Measurements from ENCODE around the gene TET3.

The TET3 gene

DNA sequence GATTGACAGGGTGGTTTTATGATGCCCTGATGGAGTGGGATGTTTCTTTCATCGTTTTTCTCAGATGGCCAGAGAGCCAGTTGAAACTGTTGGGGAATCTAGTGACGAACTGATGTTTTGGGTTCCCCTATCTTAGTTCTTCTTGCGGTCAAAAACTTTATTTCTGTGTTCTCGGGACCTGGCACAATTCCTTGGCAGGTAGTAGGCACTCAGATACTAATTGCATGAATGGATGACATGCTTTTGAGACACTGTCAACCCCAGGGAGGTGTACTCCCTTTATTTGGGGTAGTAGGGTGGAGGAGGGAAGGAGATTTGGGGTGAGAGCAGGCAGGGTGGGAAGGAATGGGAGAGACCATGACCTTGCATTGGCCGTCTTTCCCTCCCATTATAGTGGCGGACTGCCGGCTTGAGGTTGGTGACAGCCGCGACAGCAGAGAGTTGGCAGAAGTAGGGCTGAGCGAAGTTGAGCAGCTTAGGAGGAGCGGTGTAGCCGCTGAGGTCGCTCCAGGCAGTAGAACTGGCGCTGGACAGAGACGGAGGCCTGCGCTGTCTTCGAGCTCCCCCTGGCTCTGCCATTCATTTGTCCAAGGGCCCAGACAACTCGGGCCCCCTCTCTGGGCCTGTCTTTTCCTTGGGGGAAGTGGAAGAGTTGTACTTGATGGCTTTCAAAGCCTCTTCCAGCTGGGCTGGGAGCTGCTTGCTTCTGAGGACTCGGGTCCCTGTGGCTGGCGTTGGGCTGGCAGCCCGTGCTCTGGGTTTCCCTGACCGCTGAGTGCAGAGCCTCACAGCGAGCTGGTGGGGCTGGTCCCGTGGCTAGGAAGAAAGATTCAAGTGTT lies 2.6 kb downstream of the TET3 start:
- DNase-seq (ENCODE audit: low spot score) = no peak

GRCh38 chr2:73987948-73988700 lies 3.4 kb downstream of the TET3 start:
- DNase-seq (ENCODE audit: low spot score) = no peak

GRCh38 chr2:73989972-73990371 lies 5.3 kb downstream of the TET3 start:
- DNase-seq (ENCODE audit: low spot score) = no peak

DNA sequence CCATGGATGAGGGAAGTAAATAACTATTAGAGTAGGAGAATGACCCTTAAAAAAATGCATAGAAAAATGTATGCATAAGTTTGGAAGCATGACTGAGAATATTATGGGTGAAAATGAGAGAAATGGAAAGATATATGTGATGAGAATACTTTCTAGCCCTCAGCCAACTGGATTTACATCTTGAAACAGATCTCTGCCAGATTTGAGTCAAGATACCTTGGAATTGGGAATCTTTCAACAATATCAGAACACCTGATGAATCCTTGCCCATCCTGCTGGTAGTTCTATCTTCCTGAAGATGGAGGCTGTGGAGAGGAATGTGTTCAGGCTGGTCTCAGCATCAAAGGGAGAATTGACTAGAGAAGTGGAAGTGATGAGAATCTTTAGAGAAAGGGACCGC lies 5.8 kb downstream of the TET3 start:
- no peak for DNase-seq (ENCODE audit: low spot score)

DNA sequence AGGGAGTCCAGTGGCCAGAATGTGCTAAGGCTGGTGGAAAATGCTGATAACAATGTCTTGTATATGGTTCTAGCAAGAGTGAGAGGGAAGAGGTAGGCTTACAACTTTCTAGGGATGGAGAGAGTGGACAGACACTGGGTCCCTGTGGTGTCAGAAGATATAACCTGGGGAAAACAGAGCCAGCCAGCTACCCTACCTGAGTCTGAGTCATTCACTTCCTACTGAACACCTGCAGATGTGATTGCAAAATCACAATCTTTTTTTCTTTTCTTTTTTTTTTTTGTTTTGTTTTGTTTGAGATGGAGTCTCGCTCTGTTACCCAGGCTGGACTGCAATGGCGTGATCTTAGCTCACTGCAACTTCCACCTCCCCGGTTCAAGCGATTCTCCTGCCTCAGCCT lies 7.3 kb downstream of the TET3 start:
- no peak for DNase-seq (ENCODE audit: low spot score)

DNA sequence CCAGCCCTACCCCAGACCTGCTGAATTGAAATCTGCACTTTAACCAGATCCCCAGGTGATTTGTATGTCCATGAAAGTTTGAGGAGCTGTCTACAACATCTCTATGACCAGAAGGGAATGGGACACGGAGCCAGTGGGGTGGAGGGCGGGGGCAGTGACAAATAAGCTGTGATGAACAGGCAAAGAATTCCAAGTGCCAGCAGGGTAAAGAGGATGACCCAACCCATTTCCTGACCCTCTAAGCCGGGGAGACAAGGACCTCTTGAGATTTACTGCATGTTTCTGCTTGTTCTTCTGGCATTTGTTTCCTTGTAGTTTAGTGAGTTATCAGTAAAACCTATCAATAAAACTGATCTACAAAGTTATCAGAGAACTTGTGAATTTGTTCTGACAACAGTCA lies 8.7 kb downstream of the TET3 start:
- DNase-seq (ENCODE audit: low spot score) = peak; percentile 53

GRCh38 chr2:73993778-73994177 lies 9.1 kb downstream of the TET3 start:
- no peak for DNase-seq (ENCODE audit: low spot score)

DNA sequence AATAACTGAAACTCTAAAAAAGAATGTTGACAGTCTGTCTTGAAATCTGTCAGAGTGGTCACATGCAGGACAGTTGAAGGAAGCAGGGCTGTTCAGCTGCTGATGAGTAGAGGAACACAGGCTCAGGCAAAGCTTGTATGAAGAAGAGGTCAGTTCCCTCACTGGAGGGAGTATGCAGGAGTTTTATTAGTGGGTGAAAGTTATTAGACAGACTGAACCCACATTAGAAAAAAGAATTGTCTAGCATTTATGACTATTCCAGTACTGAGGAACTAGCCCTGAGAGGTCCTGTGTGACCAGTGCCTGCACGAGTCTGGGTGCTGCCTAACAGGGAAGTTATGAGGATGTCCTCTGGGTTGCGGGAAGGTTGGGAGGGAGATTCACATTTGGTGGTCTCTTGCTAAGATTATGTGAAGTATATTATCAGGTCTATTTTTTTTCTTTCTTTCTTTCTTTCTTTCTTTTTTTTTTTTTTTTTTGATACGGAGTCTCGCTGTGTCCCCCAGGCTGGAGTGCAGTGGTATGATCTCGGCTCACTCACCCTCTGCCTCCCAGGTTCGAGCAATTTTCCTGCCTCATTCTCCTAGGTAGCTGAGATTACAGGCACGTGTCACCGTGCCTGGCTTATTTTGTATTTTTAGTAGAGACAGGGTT lies 9.6 kb downstream of the TET3 start:
- DNase-seq (ENCODE audit: low spot score) = no peak

DNA sequence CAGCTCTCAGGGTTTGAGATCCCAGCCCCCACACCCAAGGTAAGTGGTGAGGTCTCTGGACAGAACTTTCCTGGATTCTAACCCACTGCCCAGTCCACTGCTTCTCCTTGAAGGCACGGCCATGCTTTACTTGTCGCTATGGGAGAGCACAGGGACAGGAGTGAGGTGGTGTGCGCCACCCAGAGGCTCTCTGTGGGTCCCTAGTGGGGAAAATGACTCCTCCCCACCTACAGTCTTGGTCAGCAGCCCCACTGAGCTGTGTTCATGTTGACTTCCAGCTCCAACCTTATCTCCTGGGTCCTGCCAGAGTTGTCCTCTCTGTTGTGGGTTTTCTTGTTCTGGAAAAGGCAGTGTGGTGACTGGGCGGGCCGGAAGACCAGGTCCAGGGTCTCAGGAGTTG lies 11.1 kb downstream of the TET3 start:
- DNase-seq (ENCODE audit: low spot score) = no peak

DNA sequence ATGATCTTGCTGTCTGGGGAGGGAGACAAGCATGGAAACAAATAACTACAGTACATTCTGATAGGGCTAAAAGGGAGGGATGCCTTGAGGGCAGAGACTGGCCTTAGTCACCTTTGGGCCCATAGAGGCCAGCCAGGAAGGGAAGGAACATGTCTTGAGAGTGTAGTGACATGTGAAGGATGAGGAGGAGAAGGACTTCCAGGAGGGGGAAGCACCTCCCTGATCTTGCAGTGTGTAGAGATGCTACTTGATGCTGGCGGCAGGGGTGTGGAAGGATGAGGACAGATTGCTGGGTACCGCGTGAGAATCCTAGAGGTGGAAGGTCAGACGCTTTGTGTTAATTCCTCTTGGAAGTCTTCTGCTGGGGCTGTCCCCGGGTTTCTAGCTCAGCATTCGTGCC lies 13.1 kb downstream of the TET3 start:
- no peak for DNase-seq (ENCODE audit: low spot score)

- no peak for DNase-seq (ENCODE audit: low spot score)
These were observed 13.7 kb downstream of the TET3 start for GRCh38 chr2:73998451-73998850.

- DNase-seq (ENCODE audit: low spot score) = no peak
These were observed 14.2 kb downstream of the TET3 start for GRCh38 chr2:73998933-73999332.

GRCh38 chr2:73999881-74000597 lies 15.3 kb downstream of the TET3 start:
- DNase-seq (ENCODE audit: low spot score) = no peak

GRCh38 chr2:74000666-74001065 lies 16.0 kb downstream of the TET3 start:
- no peak for DNase-seq (ENCODE audit: low spot score)

DNA sequence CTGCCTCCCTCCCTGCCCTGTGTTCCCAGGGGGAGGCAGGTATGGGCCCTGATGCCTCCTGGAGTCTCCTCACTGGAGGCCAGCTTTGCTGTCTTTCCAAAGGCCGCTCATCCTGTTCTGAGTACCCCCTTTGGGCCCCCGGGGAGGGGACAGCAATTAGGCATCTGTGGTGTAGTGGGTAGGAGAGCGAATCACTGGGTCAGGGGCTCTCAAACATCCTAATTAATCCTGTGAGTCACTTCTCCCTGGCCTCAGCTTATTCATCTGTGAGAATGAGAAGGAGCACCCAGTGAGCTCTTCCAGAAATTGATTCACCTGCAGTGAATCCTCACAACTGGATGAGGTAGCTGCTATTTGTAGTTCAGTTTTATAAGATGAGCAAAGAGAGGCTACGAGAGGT lies 16.4 kb downstream of the TET3 start:
- DNase-seq (ENCODE audit: low spot score) = no peak

GRCh38 chr2:74001781-74002504 lies 17.2 kb downstream of the TET3 start:
- DNase-seq (ENCODE audit: low spot score) = no peak

DNA sequence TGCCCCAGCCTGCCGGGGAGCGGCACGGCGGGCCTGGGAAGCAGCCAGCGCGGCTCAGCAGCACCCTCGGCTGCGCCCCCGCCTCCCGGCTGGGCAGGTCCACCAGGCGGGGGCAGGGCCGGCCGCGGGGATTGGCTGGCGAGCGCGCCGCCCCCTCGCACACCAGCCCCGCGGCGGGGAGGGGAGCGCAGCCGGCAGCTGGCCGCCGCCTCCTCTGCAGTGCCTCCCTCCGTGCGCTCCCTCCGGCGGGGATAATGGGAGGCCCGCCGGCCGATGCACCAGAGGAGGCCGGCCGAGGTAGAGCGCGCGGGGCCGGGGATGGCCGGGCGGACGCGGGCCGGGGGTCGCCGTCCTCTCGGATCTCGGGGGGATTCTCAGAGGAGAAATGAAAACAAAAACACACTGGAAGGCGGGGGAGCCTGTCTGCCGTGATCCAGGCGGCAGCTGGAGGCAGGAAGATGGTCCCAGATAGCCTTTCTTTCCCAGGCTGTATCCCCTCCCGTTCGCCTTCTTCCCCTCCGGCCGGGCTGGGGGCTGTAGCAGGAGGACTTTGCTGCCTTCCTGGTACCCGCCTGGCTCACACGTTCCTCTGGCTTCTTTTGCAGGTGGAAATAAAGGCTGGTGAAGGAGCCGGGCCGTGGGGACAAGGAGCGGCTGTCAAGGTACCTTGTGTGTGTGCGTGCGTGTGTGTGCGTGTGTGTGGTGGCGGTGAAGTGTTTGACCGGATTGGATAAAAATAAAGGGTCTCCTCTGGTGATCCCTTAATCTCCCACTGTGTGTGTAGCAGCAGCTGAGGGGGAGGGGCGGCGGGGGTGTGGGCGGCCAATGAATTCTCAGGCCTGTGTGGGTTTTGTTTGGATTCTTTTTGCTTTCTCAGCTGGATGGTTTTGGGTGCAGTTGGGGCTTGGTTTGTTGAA lies 18.1 kb downstream of the TET3 start:
- no peak for DNase-seq (ENCODE audit: low spot score)

DNA sequence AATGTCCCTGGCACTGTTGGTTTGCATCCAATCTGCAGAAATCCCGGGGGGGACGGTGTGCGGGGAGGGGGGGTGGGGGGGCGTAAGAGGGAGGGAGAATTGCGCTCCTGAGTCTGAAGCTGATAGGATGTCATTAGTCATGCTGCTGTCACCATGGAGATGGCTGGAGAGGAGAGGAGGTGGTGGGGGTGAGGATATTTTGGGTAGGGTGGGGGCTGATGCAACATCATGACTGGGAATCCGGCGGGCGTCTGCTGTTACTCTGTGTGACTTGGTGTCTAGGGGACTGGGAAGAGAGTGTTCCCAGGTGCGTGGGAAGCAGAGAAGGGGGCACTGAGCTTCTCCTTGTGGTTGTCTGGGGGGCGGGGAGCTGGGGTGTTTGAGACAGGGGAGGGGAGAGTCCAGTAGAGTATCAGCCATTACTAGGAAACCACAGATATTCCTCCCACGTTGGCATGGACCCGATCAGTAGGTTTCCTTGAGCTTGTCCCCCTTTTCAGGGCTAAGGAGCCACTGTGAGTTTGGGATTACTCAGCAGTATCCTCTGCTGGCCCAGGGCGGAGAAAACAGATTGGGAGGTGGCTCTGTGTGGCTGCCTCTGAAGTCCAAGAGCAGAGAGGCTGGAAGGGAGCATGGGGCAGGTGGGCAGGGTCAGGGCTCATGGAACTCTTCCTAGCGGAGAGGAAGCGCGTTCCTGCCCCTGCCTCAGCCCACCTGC lies 18.9 kb downstream of the TET3 start:
- no peak for DNase-seq (ENCODE audit: low spot score)

DNA sequence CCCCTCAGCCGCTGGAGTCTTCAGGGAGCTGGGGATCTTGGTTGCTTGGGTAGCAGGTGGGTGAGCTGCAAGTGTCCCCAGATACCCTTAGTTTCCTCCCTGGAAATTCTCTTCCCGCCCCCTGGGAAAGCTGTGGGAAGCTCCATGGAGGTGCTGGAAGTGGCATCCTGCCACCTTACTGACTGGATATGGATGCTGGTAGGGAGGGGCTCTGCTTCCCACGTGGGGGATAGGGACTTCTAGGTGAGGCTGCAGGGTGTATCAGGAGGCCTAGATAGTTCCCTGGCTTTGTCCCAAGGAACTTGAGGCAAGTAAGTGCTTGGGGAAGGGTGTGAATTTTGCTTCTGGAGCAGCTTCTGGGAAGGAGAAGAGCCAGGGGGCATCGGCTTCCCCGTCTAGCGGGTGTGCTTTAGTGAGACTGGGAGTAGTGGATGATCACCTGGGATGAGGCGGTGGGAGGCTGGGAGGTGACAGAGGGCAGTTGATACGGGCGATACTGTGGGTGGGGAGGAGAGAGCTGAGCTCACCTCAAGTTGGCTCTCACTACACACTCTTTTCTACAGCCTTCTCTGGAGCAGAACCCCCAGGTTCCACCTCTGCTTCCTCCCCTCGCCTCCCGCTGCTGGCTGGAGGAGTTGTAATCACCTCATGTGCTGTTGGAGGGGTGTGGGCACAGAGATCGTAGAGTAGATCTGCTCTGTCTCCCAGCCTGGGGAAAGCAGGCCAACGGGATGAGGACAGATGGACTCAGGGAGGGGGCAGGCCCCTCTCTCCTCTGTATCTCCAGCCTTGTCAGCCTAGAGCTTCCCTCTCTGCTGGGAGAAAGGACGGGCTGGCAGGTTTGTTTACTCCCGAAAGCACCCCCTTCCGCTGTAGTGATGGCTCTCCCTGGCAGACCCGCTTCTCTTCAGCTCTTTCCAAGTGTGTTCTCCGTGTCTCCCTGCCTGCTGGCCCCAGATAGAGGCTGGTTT lies 19.8 kb downstream of the TET3 start:
- no peak for DNase-seq (ENCODE audit: low spot score)
